K562 (cell line): Measurements from ENCODE around the gene ULK2. TPM values are rescaled to one million over a fixed set of nuclear protein-coding genes. Genes with fewer than 3 reads are reported as not detected.
A peak's percentile ranks its signal among the peaks of the same experiment; 100 is the strongest.

Experiments
- ATAC-seq: fragments of 200-7000 bp; cut with Tn5 transposase; 3 replicates; pipeline ENCODE4 v1.9.1; 2020; ENCODE audit warnings: moderate library complexity
- BruUV-seq: library from RNA; stranded (reverse); fragments of 400-500 nt; replicated peaks from 2 replicates; lab custom pipeline; 2021; lab: Mats Ljungman, UMichigan
- CTCF ChIA-PET: fragments of 300-600 bp; formaldehyde crosslinking; extraction: SDS; loops from one replicate; lab custom pipeline; 2021; ENCODE audit warnings: low intra/inter-chr PET ratio; lab: Yijun Ruan, JAX
- POLR2A ChIA-PET: fragments of 300-600, 350-650 bp; sonication (Branson Sonifier 250); formaldehyde crosslinking; extraction: SDS; loops from one replicate; lab custom pipeline; 2021; ENCODE audit warnings: antibody characterized with exemption, inconsistent platforms; lab: Yijun Ruan, JAX
- DNase-seq, 4 experiments: peaks; one replicate each; pipeline versions ENCODE4 v3.0.0 to v3.0.0-alpha.2; 2011 to 2018; ENCODE audit warnings: low spot score in 3 of 4, mixed read lengths in 3 of 4; ENCODE audit errors: extremely low read depth in 1 of 4
- FAIRE-seq: peaks from 2 replicates; lab custom pipeline; 2011; peaks lifted over from hg19 to GRCh38; lab: Jason Lieb, UNC
- H2AFZ ChIP-seq: 2 replicates; pipeline ENCODE4 v1.6.0; 2011; ENCODE audit warnings: low read depth, low read length, control low read depth, inconsistent platforms
- H3K27ac ChIP-seq: fragments of 200-600 bp; 3 replicates; pipeline ENCODE4 v1.8.0; 2011; ENCODE audit warnings: low read depth, mild to moderate bottlenecking, control low read depth, inconsistent platforms, low read length, moderate library complexity, mixed read lengths; ENCODE audit errors: extremely low read depth
- H3K27me3 ChIP-seq, 2 experiments: fragments of 300-600 bp in 1 of 2; 2 replicates in 1 of 2; 3 replicates in 1 of 2; pipeline versions ENCODE4 v1.6.0 to v1.8.0; 2011; ENCODE audit warnings: inconsistent platforms in 2 of 2, low read length in 2 of 2, mild to moderate bottlenecking in 1 of 2, mixed read lengths in 1 of 2, moderate library complexity in 1 of 2; ENCODE audit not compliant: control insufficient read depth in 2 of 2, insufficient read depth in 2 of 2
- H3K36me3 ChIP-seq: fragments of 300-600 bp; 3 replicates; pipeline ENCODE4 v1.8.0; 2011; ENCODE audit warnings: mild to moderate bottlenecking, low read length, inconsistent platforms; ENCODE audit not compliant: control insufficient read depth, insufficient read depth
- H3K4me1 ChIP-seq, 2 experiments: fragments of 200-600 bp in 1 of 2; replicated peaks in 1 of 2; 2 replicates in 1 of 2; 3 replicates in 1 of 2; pipeline versions ENCODE4 v1.5.1 to v1.8.0; 2011; ENCODE audit warnings: inconsistent platforms in 2 of 2, low read length in 2 of 2, mild to moderate bottlenecking in 1 of 2, mixed read lengths in 1 of 2, moderate library complexity in 1 of 2; ENCODE audit not compliant: control insufficient read depth in 2 of 2, insufficient read depth in 2 of 2
- H3K4me2 ChIP-seq: 2 replicates; pipeline ENCODE4 v1.6.1; 2011; ENCODE audit warnings: low read length, control low read depth, inconsistent platforms, mixed read lengths; ENCODE audit not compliant: insufficient read depth
- H3K4me3 ChIP-seq: fragments of 200-600 bp; sonication (generic), shearing (Covaris generic); 2 replicates; pipeline ENCODE4 v1.5.1; 2016; ENCODE audit warnings: control low read depth, inconsistent platforms
- H3K79me2 ChIP-seq: fragments of 200-600 bp; 3 replicates; pipeline ENCODE4 v1.8.0; 2011; ENCODE audit warnings: low read length, inconsistent platforms; ENCODE audit not compliant: control insufficient read depth, insufficient read depth
- H3K9ac ChIP-seq, 2 experiments: 2 replicates each; pipeline versions ENCODE4 v1.6.0 to v1.6.1; 2011; ENCODE audit warnings: low read depth in 2 of 2, low read length in 2 of 2, control low read depth in 1 of 2, inconsistent platforms in 1 of 2, mild to moderate bottlenecking in 1 of 2, mixed read lengths in 1 of 2; ENCODE audit not compliant: insufficient read depth in 1 of 2
- H3K9me1 ChIP-seq: one replicate; pipeline ENCODE4 v1.6.0; 2011; ENCODE audit warnings: inconsistent platforms, mild to moderate bottlenecking, low read length, moderate library complexity; ENCODE audit not compliant: control insufficient read depth, insufficient read depth
- H3K9me3 ChIP-seq: replicated peaks from 2 replicates; pipeline ENCODE4 v1.5.1; 2011; ENCODE audit warnings: low read depth, low read length, inconsistent platforms; ENCODE audit not compliant: control insufficient read depth, insufficient read depth
- H4K20me1 ChIP-seq: replicated peaks from 2 replicates; pipeline ENCODE4 v1.6.1; 2011; ENCODE audit warnings: low read length, inconsistent platforms, mixed read lengths; ENCODE audit not compliant: control insufficient read depth, insufficient read depth
- ATF6 ChIP-seq: sonication (generic); formaldehyde crosslinking; IDR thresholded peaks from 2 replicates; pipeline ENCODE4 v1.4.0; 2020; ENCODE audit warnings: mild to moderate bottlenecking, missing genetic modification reagents
- E2F5 ChIP-seq: sonication (generic); formaldehyde crosslinking; IDR thresholded peaks from 2 replicates; pipeline ENCODE4 v1.8.0; 2022; ENCODE audit warnings: mild to moderate bottlenecking, missing genetic modification reagents
- KLF1 ChIP-seq: fragments of 450-650 bp; IDR thresholded peaks from 2 replicates; pipeline ENCODE4 v1.6.1; 2016; ENCODE audit warnings: missing genetic modification characterization, missing compliant biosample characterization
- USF2 ChIP-seq: sonication (generic); formaldehyde crosslinking; IDR thresholded peaks from 2 replicates; pipeline ENCODE4 v1.5.0; 2020; ENCODE audit warnings: missing genetic modification reagents
- WGBS: fragments of 100-300 bp; shearing (Covaris generic); methylation state at CpG from one replicate; pipeline ENCODE4 v1.1.6; 2016; ENCODE audit warnings: low coverage, mixed read lengths; ENCODE audit not compliant: insufficient coverage; ENCODE audit errors: missing lambda C conversion rate; 5-methylcytosine and 5-hydroxymethylcytosine counted together
- in situ Hi-C: fragments of 300-500 bp; cut with MboI; formaldehyde crosslinking; loops from 4 replicates; pipeline ENCODE4 v1.15.0; 2018; ENCODE audit warnings: inconsistent platforms, mixed read lengths
- intact Hi-C: fragments of 100-400 bp; cut with micrococcal nuclease; formaldehyde crosslinking; loops from 2 replicates; pipeline ENCODE4 v1.14.2; 2022
- polyA plus RNA-seq, 8 experiments: library from polyadenylated mRNA; depleted of rRNA in 4 of 8; stranded (reverse) in 5 of 8; unstranded in 3 of 8; fragments of >200 nt; fragmentation: Nextera tagmentation in 2 of 8; fragmentation: Illumina TruSeq in 1 of 8; extraction: Ambion mirVana in 2 of 8; extraction: Trizol in 1 of 8; gene quantifications; 2 replicates each; pipeline versions ENCODE4 v1.2.1 to v1.2.3, GENCODE V29; 2011 to 2014; ENCODE audit warnings: inconsistent platforms in 1 of 8, missing spikeins in 1 of 8
- total RNA-seq, 7 experiments: library from RNA; depleted of rRNA in 6 of 7; stranded (reverse); fragments of >200 nt in 6 of 7; fragmentation: Illumina TruSeq in 2 of 7; extraction: Trizol in 2 of 7; gene quantifications; 2 replicates each; pipeline versions ENCODE4 v1.2.1 to v1.2.3, GENCODE V29; 2011 to 2021; ENCODE audit warnings: low replicate concordance in 1 of 7

ULK2 gene
- total and polyA plus RNA-seq, 9 of the 15 experiments (the other 6 are each of a cell fraction or from before 2014, with no cell fraction given) = 0.01 to 0.18 (median 0.07) TPM; not detected in 5

- Histone ChIP-seq H3K4me2 (no peak overlapping the region), H3K4me3 (no peak overlapping the region), H4K20me1 (no peaks in the 10 kb centered on the region), H3K36me3 (no peaks in the 10 kb centered on the region), H2AFZ (no peak overlapping the region), H3K27ac (no peak overlapping the region), H3K4me1 (peaks cover 0 to 4% of the 10 kb centered on the region in 2 experiments; a peak in 2 of 5 replicates), H3K9me1 (no peaks in the 10 kb centered on the region), H3K9ac (no peak overlapping the region), H3K79me2 (no peaks in the 10 kb centered on the region), H3K9me3 (no peaks in the 10 kb centered on the region), H3K27me3 (peaks cover 0 to 24% of the 10 kb centered on the region in 2 experiments; a peak in 2 of 5 replicates)
- ChIA-PET CTCF (no interaction called here), POLR2A (no interaction called here)
- 11% methylated on average over 20 of the region's 55 CpGs for WGBS
- no peak for ATAC-seq
- no peak for TF ChIP-seq ATF6 (CRISPR knock-in tag)
- TF ChIP-seq KLF1 (tag) = no peak
- no peak for TF ChIP-seq E2F5 (CRISPR knock-in tag)
- TF ChIP-seq USF2 = 0 out of 2 replicates have a peak, but pooled peaks have one; percentile 28
- intact Hi-C loops (no loop called here), in situ Hi-C loops (no loop called here)
- no peak for FAIRE-seq
- no TSS peak for BruUV-seq
- DNase-seq = no peak
Measured at GRCh38 chr17:19724501-19725420, 143.0 kb downstream of the ULK2 start.
